GM18499 (cell line): ENCODE measurements around the gene FAM174B.

Experiments
- ATAC-seq: cut with Tn5 transposase; IDR thresholded peaks from one replicate; pipeline ENCODE4 v1.9.1; 2021; ENCODE audit warnings: moderate number of reproducible peaks; ENCODE audit not compliant: insufficient read depth, unreplicated experiment

The FAM174B gene

DNA sequence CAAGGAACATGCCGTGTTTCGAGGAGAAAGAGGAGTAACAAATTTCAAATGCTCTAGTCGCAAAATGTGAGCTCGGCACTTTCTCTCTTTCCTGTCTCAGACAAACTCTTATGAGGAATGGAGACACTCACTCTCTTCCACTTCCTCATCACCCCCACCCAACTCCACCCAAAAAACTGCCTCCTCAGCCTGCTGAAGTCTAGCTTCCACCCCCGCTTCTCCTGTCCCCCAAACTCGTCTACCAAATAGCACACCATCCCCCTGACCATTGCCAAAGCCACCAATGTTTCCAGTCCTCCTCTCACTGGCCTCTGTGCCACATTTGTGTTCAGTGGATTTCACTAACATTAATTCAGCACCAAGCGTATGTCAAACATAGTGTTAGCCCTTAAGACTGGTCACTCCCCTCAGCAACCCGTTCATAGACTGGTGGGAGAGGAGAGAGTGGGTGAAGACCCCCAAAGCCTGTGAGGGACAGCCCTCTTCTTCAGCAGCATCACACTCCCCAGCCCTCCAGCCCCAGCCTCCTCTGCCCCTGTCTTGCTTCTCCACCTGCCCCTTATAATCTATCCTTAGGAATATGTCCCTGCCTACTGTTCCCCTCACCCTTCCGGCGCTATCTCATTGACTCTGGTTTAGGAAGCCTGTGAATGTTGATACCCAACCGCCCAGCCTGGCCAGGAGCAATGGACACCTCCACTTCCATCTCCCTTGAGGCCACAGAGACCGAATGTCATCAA, 77.3 kb downstream of the FAM174B start:
- ATAC-seq: no peak

- no peak for ATAC-seq
Measured at GRCh38 chr15:92576597-92577200, 78.9 kb downstream of the FAM174B start.

GRCh38 chr15:92574566-92574965, 81.0 kb downstream of the FAM174B start:
- no peak for ATAC-seq

DNA sequence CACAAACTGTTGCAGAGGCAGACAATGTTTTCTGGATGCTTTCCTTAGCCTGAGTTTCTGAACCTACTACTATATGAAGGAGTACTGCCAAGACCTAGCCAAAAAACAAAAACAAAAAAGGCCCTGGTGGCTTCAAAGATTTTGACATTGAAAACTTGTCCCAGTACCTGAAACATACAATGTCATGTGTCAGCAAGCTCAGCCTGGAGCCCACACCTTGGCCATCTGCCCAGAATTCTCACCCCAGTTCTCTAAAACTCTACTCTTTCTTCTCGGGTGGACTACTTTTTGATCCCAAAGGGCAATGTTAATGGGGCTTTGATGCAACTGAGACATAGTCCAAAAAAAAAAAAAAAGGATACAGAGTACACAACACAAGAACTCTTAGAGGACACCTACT, 81.4 kb downstream of the FAM174B start:
- ATAC-seq: no peak

GRCh38 chr15:92571824-92572223, 83.8 kb downstream of the FAM174B start:
- no peak for ATAC-seq

- no peak for ATAC-seq
Measured at GRCh38 chr15:92570391-92570790, 85.2 kb downstream of the FAM174B start.

DNA sequence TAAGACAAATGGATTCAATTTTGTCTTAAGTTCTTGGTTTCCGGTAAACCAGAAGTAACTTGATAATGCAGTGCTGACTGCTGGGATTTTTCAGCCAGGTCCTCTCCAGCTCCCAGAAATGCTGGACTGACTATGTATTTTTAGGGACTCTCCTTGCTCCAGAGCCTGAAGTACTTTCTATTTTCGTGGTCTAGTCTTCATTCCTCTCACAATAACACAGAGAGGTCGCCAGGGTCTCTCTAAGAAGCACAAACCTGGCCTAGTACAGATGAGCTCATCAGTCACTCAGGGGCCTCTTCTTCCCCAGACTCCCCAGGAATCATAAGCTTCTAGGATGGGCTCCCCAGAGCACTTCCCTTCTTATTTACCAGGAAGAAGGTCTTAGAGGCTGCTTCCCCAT, 85.8 kb downstream of the FAM174B start:
- no peak for ATAC-seq
